Trophoblast cell (in vitro differentiated cells and primary cell): Measurements from ENCODE around the gene ARHGEF10L.

Experiments
- DNase-seq, 2 donors: peaks; one replicate each; pipeline ENCODE4 v3.0.0-alpha.2; 2016
- H2AFZ ChIP-seq: 2 replicates; pipeline ENCODE4 v1.6.1; 2013; ENCODE audit warnings: low read length, moderate library complexity, mild to moderate bottlenecking; ENCODE audit not compliant: insufficient read depth, poor library complexity
- H2AK5ac ChIP-seq: 2 replicates; pipeline ENCODE4 v1.6.1; 2013; ENCODE audit warnings: mild to moderate bottlenecking, low read length
- H2BK120ac ChIP-seq: 2 replicates; pipeline ENCODE4 v1.6.1; 2013; ENCODE audit warnings: low read length, mild to moderate bottlenecking, moderate library complexity; ENCODE audit not compliant: insufficient read depth, poor library complexity
- H2BK12ac ChIP-seq: 2 replicates; pipeline ENCODE4 v1.6.1; 2013; ENCODE audit warnings: mild to moderate bottlenecking, low read length, moderate library complexity
- H2BK5ac ChIP-seq: 2 replicates; pipeline ENCODE4 v1.6.1; 2013; ENCODE audit warnings: low read length, low read depth, moderate library complexity, mild to moderate bottlenecking; ENCODE audit not compliant: poor library complexity
- H3K14ac ChIP-seq: 2 replicates; pipeline ENCODE4 v1.6.1; 2013; ENCODE audit warnings: mild to moderate bottlenecking, low read length
- H3K18ac ChIP-seq: 2 replicates; pipeline ENCODE4 v1.6.1; 2013; ENCODE audit warnings: mild to moderate bottlenecking, low read length
- H3K23ac ChIP-seq: 2 replicates; pipeline ENCODE4 v1.6.1; 2013; ENCODE audit warnings: low read length
- H3K27ac ChIP-seq: 2 replicates; pipeline ENCODE4 v1.5.1; 2013; ENCODE audit warnings: low read depth, mild to moderate bottlenecking, inconsistent platforms, low read length, moderate library complexity
- H3K27me3 ChIP-seq: 2 replicates; pipeline ENCODE4 v1.6.1; 2013; ENCODE audit warnings: inconsistent platforms, mild to moderate bottlenecking, low read length, moderate library complexity; ENCODE audit not compliant: insufficient read depth
- H3K36me3 ChIP-seq, 2 experiments: 1 replicate in 1 of 2; 2 replicates in 1 of 2; pipeline ENCODE4 v1.6.1; 2013; ENCODE audit warnings: low read length in 2 of 2, mild to moderate bottlenecking in 2 of 2, moderate library complexity in 1 of 2; ENCODE audit not compliant: insufficient read depth in 2 of 2, control insufficient read depth in 1 of 2
- H3K4ac ChIP-seq: 2 replicates; pipeline ENCODE4 v1.6.1; 2013; ENCODE audit warnings: low read depth, mild to moderate bottlenecking, low read length, moderate library complexity
- H3K4me1 ChIP-seq, 2 experiments: 1 replicate in 1 of 2; 2 replicates in 1 of 2; pipeline ENCODE4 v1.6.1; 2013; ENCODE audit warnings: low read length in 2 of 2, mild to moderate bottlenecking in 2 of 2, moderate library complexity in 1 of 2; ENCODE audit not compliant: insufficient read depth in 2 of 2, control insufficient read depth in 1 of 2
- H3K4me2 ChIP-seq: 2 replicates; pipeline ENCODE4 v1.6.1; 2013; ENCODE audit warnings: inconsistent platforms, mild to moderate bottlenecking, low read length, moderate library complexity
- H3K4me3 ChIP-seq: 2 replicates; pipeline ENCODE4 v1.5.1; 2013; ENCODE audit warnings: mild to moderate bottlenecking, low read depth, low read length, inconsistent platforms
- H3K79me1 ChIP-seq: one replicate; pipeline ENCODE4 v1.6.1; 2013; ENCODE audit warnings: low read length
- H3K79me2 ChIP-seq: 2 replicates; pipeline ENCODE4 v1.6.1; 2013; ENCODE audit warnings: low read length, mild to moderate bottlenecking; ENCODE audit not compliant: control insufficient read depth, insufficient read depth, poor library complexity
- H3K9ac ChIP-seq: 2 replicates; pipeline ENCODE4 v1.6.1; 2013; ENCODE audit warnings: mild to moderate bottlenecking, low read length
- H3K9me3 ChIP-seq: 2 replicates; pipeline ENCODE4 v1.6.1; 2013; ENCODE audit warnings: low read depth, mild to moderate bottlenecking, control low read depth, inconsistent platforms, low read length; ENCODE audit not compliant: insufficient read depth
- H4K12ac ChIP-seq: 2 replicates; pipeline ENCODE4 v1.6.1; 2013; ENCODE audit warnings: low read depth, mild to moderate bottlenecking, low read length, moderate library complexity
- H4K8ac ChIP-seq: 2 replicates; pipeline ENCODE4 v1.6.1; 2013; ENCODE audit warnings: low read depth, mild to moderate bottlenecking, low read length, moderate library complexity
- H4K91ac ChIP-seq: one replicate; pipeline ENCODE4 v1.6.1; 2013; ENCODE audit warnings: low read depth, mild to moderate bottlenecking, low read length, moderate library complexity
- WGBS: extraction: QIAGEN DNeasy Blood & Tissue Kit; methylation state at CpG from one replicate; pipeline ENCODE4 v1.1.7; 2013; ENCODE audit warnings: missing lambda C conversion rate; ENCODE audit not compliant: insufficient read length, insufficient coverage; ENCODE audit errors: extremely low coverage; 5-methylcytosine and 5-hydroxymethylcytosine counted together

Gene ARHGEF10L

DNA sequence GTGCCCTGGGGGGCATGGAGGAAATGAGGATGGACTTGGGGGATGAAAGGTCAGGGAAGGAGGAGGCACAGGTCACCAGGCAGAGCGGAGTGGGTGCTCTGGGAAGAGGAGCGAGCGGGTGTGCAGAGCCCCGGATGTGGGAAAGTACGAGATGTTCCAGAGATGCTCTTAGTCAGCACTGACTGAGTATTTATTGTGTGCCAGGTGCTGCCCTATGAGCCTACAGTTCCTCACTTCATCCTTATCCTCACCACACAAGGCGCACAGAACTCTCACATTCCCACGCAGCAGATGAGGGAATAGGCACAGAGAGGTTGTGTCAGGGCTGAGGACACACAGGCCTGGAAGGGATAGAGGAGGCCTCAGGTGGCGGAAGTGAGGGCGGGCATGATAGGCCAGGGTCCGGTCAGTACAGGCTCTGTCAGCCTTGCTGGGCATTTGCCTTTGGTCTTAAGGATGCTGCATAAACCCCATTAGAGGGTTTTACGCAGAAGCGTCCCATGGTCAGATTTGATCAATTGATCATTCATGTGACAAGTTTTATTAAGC, 77.3 kb downstream of the ARHGEF10L start:
- Histone ChIP-seq H2AK5ac (no peak overlapping the region), H4K91ac (no peak overlapping the region), H3K4me2 (no peak overlapping the region), H3K79me2 (no peaks in the 10 kb centered on the region), H2BK12ac (no peak overlapping the region), H3K79me1 (no peaks in the 10 kb centered on the region), H3K36me3 (peaks cover 25 to 32% of the 10 kb centered on the region in 2 experiments), H2AFZ (no peak overlapping the region), H2BK5ac (no peak overlapping the region), H3K23ac (no peak overlapping the region), H4K12ac (no peak overlapping the region), H3K14ac (no peak overlapping the region), H3K9ac (no peak overlapping the region), H3K27ac (no peak overlapping the region), H3K27me3 (no peaks in the 10 kb centered on the region), H3K18ac (no peak overlapping the region), H3K9me3 (peaks cover 3% of the 10 kb centered on the region), H4K8ac (no peak overlapping the region), H3K4me3 (no peak overlapping the region), H3K4ac (no peak overlapping the region), H3K4me1 (peaks cover 4 to 15% of the 10 kb centered on the region in 2 experiments), H2BK120ac (no peak overlapping the region)
- WGBS = no CpG with 5 or more reads among the region's 12 CpGs
- DNase-seq = no peak

DNA sequence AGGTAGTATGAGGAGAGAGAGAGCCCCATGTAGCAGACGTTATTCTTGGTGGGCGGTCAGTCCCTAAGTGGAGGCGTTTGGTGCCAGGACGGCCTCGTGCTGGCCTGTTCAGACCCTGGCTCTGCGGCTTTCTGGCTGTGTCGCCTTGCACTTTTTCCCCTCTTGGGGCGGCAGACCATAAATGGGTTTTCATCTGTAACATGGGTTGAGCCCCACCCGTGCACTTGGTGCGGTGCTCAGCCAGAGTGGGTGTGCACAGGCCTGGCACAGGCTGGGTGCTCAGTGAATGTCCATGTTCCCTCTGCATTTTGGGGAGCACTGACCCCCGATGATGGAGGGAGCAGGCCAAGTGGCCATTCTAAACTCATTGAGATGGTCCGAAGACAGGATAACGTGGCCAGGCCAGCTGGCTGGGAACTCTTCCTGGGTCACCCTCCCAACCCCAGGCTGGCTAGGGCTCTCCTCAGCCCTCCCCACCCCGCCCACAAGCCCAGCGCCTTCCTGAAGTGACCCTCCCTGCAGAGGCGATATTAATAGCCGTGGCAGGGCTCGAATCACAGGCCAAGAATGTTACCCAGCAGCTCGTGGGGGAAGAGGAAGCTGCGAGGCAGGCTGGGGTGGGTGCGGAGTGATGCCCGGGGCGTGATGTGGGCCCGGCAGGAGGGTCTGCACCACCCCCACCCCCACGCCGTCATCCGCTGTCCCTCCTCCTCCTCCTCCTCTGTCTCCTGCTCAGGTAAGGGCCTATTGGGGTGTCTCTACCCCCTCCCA, 78.5 kb downstream of the ARHGEF10L start:
- peaks cover 0 to 10% of the 10 kb centered on the region in 2 experiments for H3K4me1 ChIP-seq
- H2AK5ac ChIP-seq = no peak overlapping the region
- no peak overlapping the region for H2BK12ac ChIP-seq
- no peak overlapping the region for H4K91ac ChIP-seq
- H3K23ac ChIP-seq = no peak overlapping the region
- no peak overlapping the region for H3K14ac ChIP-seq
- H3K27me3 ChIP-seq = no peaks in the 10 kb centered on the region
- no peak overlapping the region for H3K4ac ChIP-seq
- H3K27ac ChIP-seq = no peak overlapping the region
- H3K18ac ChIP-seq = no peak overlapping the region
- H3K4me3 ChIP-seq = peak overlapping the region; percentile 32
- H3K79me2 ChIP-seq = no peaks in the 10 kb centered on the region
- H3K36me3 ChIP-seq = peaks cover 23 to 38% of the 10 kb centered on the region in 2 experiments
- H3K9me3 ChIP-seq = peaks cover 3% of the 10 kb centered on the region
- no peak overlapping the region for H2BK120ac ChIP-seq
- H2AFZ ChIP-seq = no peak overlapping the region
- no peak overlapping the region for H4K12ac ChIP-seq
- no peak overlapping the region for H3K9ac ChIP-seq
- H2BK5ac ChIP-seq = no peak overlapping the region
- peak in 1 of 2 donors; percentile 34 for DNase-seq
- H3K4me2 ChIP-seq = no peak overlapping the region
- H4K8ac ChIP-seq = no peak overlapping the region
- H3K79me1 ChIP-seq = no peaks in the 10 kb centered on the region
- WGBS = no CpG with 5 or more reads among the region's 27 CpGs

DNA sequence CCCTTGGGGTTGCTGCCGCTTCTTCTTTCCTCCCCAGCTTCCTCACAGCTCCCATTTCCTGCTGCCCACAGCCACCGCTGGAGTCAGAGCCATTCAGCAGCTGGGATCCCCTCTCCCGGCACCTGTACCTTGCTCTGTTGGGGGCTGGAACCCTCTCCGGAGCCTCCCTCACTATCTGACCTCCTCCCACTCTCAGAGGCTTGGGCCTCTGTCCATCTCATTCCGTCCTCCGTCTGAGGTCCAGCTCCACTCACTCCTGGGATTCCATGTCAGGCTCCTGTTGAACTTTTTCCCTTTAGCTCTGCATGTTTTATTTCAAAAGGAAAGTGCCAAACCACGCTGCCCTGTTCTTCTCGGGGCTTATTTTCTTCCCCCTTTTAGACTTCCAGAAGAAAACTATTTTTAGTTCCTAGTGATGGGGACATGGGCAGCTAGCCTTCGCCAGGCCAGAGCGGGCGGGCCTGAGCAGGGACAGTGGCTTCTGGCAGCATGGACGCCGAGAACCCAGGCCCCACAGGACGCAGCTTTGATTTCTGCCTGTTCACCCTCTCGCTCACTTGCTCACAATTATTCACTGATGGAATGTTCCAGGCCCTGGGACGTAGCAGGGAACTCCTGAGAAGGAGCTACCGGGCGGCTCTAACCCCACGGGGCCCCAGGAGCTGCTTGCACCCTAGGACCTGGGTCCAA, 79.2 kb downstream of the ARHGEF10L start:
- H4K12ac ChIP-seq = no peak overlapping the region
- no peaks in the 10 kb centered on the region for H3K79me1 ChIP-seq
- no peak overlapping the region for H4K91ac ChIP-seq
- no peak overlapping the region for H3K4me2 ChIP-seq
- H2BK12ac ChIP-seq = no peak overlapping the region
- no peak overlapping the region for H3K9ac ChIP-seq
- H3K4me1 ChIP-seq = peaks cover 0 to 10% of the 10 kb centered on the region in 2 experiments
- H3K79me2 ChIP-seq = no peaks in the 10 kb centered on the region
- no peak overlapping the region for H2AK5ac ChIP-seq
- H3K9me3 ChIP-seq = peaks cover 3% of the 10 kb centered on the region
- WGBS = no CpG with 5 or more reads among the region's 19 CpGs
- no peak for DNase-seq
- peaks cover 25 to 42% of the 10 kb centered on the region in 2 experiments for H3K36me3 ChIP-seq
- no peaks in the 10 kb centered on the region for H3K27me3 ChIP-seq
- H2AFZ ChIP-seq = no peak overlapping the region
- no peak overlapping the region for H3K27ac ChIP-seq
- H2BK120ac ChIP-seq = no peak overlapping the region
- H3K4ac ChIP-seq = no peak overlapping the region
- H2BK5ac ChIP-seq = no peak overlapping the region
- H3K14ac ChIP-seq = no peak overlapping the region
- H3K18ac ChIP-seq = no peak overlapping the region
- no peak overlapping the region for H3K23ac ChIP-seq
- no peak overlapping the region for H4K8ac ChIP-seq
- no peak overlapping the region for H3K4me3 ChIP-seq

DNA sequence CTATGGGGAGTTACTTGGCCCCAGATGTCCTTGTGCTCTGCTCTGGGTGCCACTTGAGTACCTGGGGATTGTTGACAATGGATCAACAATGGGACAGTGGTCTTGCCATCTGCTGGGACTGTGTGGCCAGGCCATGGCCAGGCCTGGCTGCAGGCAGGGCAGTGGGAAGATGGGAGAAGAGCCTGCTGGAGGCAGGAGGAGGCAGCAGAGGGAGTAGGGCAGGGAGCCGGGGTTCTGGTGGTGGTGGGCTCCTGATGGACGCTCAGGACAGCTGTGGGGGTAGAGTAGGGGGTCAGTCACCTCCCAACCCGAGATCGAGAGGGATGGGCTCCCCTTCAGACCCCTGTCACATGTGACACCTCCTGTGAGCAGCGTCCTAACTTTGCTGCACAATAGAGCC, 81.0 kb downstream of the ARHGEF10L start:
- Histone ChIP-seq H3K27ac (no peak overlapping the region), H2BK12ac (no peak overlapping the region), H3K4ac (no peak overlapping the region), H3K4me2 (no peak overlapping the region), H2BK5ac (no peak overlapping the region), H3K4me1 (peaks cover 0 to 10% of the 10 kb centered on the region in 2 experiments), H3K4me3 (peak overlapping the region; percentile 21), H3K36me3 (peaks cover 37 to 48% of the 10 kb centered on the region in 2 experiments), H2AFZ (no peak overlapping the region), H3K27me3 (no peaks in the 10 kb centered on the region), H3K79me1 (no peaks in the 10 kb centered on the region), H4K8ac (no peak overlapping the region), H3K9ac (no peak overlapping the region), H2AK5ac (no peak overlapping the region), H3K18ac (no peak overlapping the region), H3K23ac (no peak overlapping the region), H4K91ac (no peak overlapping the region), H3K79me2 (no peaks in the 10 kb centered on the region), H3K9me3 (peaks cover 3% of the 10 kb centered on the region), H2BK120ac (no peak overlapping the region), H4K12ac (no peak overlapping the region), H3K14ac (no peak overlapping the region)
- DNase-seq = no peak
- no CpG with 5 or more reads among the region's 5 CpGs for WGBS
